IPS-15b (cell line): Measurements from ENCODE around the gene DVL2.

Experiments used
- H3K27me3 ChIP-seq: one replicate; pipeline ENCODE4 v1.6.1; 2013; ENCODE audit warnings: low read length; ENCODE audit not compliant: control insufficient read depth, insufficient read depth
- H3K36me3 ChIP-seq: one replicate; pipeline ENCODE4 v1.6.1; 2013; ENCODE audit warnings: low read length; ENCODE audit not compliant: control insufficient read depth, insufficient read depth
- H3K4me1 ChIP-seq: one replicate; pipeline ENCODE4 v1.6.1; 2013; ENCODE audit warnings: mild to moderate bottlenecking, low read length; ENCODE audit not compliant: control insufficient read depth, insufficient read depth
- H3K4me3 ChIP-seq: one replicate; pipeline ENCODE4 v1.5.1; 2013; ENCODE audit warnings: low read depth, low read length
- H3K9ac ChIP-seq: one replicate; pipeline ENCODE4 v1.6.1; 2013; ENCODE audit warnings: low read depth, mild to moderate bottlenecking, low read length
- H3K9me3 ChIP-seq: one replicate; pipeline ENCODE4 v1.6.1; 2013; ENCODE audit warnings: mild to moderate bottlenecking, low read length; ENCODE audit not compliant: control insufficient read depth, insufficient read depth

Gene DVL2

GRCh38 chr17:7178973-7179316, 55.4 kb downstream of the DVL2 start:
- Histone ChIP-seq H3K9ac (no peak overlapping the region), H3K36me3 (no peaks in the 10 kb centered on the region), H3K9me3 (no peaks in the 10 kb centered on the region), H3K4me3 (no peak overlapping the region), H3K27me3 (peaks cover 24% of the 10 kb centered on the region), H3K4me1 (no peaks in the 10 kb centered on the region)

GRCh38 chr17:7177954-7178477, 56.3 kb downstream of the DVL2 start:
- H3K27me3 ChIP-seq = peaks cover 30% of the 10 kb centered on the region
- H3K36me3 ChIP-seq = no peaks in the 10 kb centered on the region
- H3K4me3 ChIP-seq = peak overlapping the region; percentile 71
- H3K4me1 ChIP-seq = no peaks in the 10 kb centered on the region
- H3K9me3 ChIP-seq = no peaks in the 10 kb centered on the region
- no peak overlapping the region for H3K9ac ChIP-seq

- no peaks in the 10 kb centered on the region for H3K9me3 ChIP-seq
- H3K9ac ChIP-seq = no peak overlapping the region
- no peaks in the 10 kb centered on the region for H3K4me1 ChIP-seq
- peak overlapping the region; percentile 71 for H3K4me3 ChIP-seq
- H3K27me3 ChIP-seq = peaks cover 30% of the 10 kb centered on the region
- no peaks in the 10 kb centered on the region for H3K36me3 ChIP-seq
These were observed 56.9 kb downstream of the DVL2 start for GRCh38 chr17:7177191-7177953.

GRCh38 chr17:7176841-7177190, 57.5 kb downstream of the DVL2 start:
- peaks cover 30% of the 10 kb centered on the region for H3K27me3 ChIP-seq
- H3K9ac ChIP-seq = no peak overlapping the region
- peak overlapping the region; percentile 71 for H3K4me3 ChIP-seq
- no peaks in the 10 kb centered on the region for H3K9me3 ChIP-seq
- H3K4me1 ChIP-seq = no peaks in the 10 kb centered on the region
- H3K36me3 ChIP-seq = no peaks in the 10 kb centered on the region

- no peak overlapping the region for H3K9ac ChIP-seq
- peak overlapping the region; percentile 71 for H3K4me3 ChIP-seq
These were observed 58.0 kb downstream of the DVL2 start for GRCh38 chr17:7176107-7176840.

More at GRCh38 chr17:7176107-7176840, 58.0 kb downstream of the DVL2 start:
- no peaks in the 10 kb centered on the region for H3K36me3 ChIP-seq
- no peaks in the 10 kb centered on the region for H3K4me1 ChIP-seq
- peaks cover 30% of the 10 kb centered on the region for H3K27me3 ChIP-seq
- H3K9me3 ChIP-seq = no peaks in the 10 kb centered on the region
